Smooth muscle cell (in vitro differentiated cells): ENCODE measurements around the gene HOXA11. TPM values are rescaled to one million over a fixed set of nuclear protein-coding genes. Genes with fewer than 3 reads are reported as not detected.
A peak's percentile ranks its signal among the peaks of the same experiment; 100 is the strongest.

Source experiments
- DNase-seq: peaks from one replicate; lab custom pipeline; 2025; ENCODE audit not compliant: unreplicated experiment; lab: John Stamatoyannopoulos, UW
- H2AFZ ChIP-seq: fragments of 200-600 bp; sonication (generic); 2 replicates; pipeline ENCODE4 v1.6.0; 2016; ENCODE audit warnings: antibody characterized with exemption, low read depth, mild to moderate bottlenecking
- H3F3A ChIP-seq: fragments of 200-600 bp; sonication (generic); 2 replicates; pipeline ENCODE4 v1.6.0; 2017; ENCODE audit warnings: antibody characterized with exemption, low read depth
- H3K27ac ChIP-seq: fragments of 200-600 bp; sonication (generic); 2 replicates; pipeline ENCODE4 v1.5.1; 2016; ENCODE audit warnings: low read depth, mild to moderate bottlenecking
- H3K27me3 ChIP-seq: fragments of 200-600 bp; sonication (generic); 2 replicates; pipeline ENCODE4 v1.6.1; 2016; ENCODE audit warnings: low read depth, mild to moderate bottlenecking
- H3K36me3 ChIP-seq: fragments of 200-600 bp; sonication (generic); 2 replicates; pipeline ENCODE4 v1.5.1; 2016; ENCODE audit warnings: low read depth
- H3K4me1 ChIP-seq: fragments of 200-600 bp; sonication (generic); 2 replicates; pipeline ENCODE4 v1.5.1; 2016; ENCODE audit warnings: low read depth
- H3K4me2 ChIP-seq: fragments of 200-600 bp; sonication (generic); 2 replicates; pipeline ENCODE4 v1.6.0; 2016; ENCODE audit warnings: mild to moderate bottlenecking
- H3K4me3 ChIP-seq: fragments of 200-600 bp; sonication (generic); 2 replicates; pipeline ENCODE4 v1.5.1; 2016; ENCODE audit warnings: mild to moderate bottlenecking
- H3K79me2 ChIP-seq: fragments of 200-600 bp; sonication (generic); 2 replicates; pipeline ENCODE4 v1.6.0; 2016; ENCODE audit warnings: low read depth, mild to moderate bottlenecking
- H3K9ac ChIP-seq: fragments of 200-600 bp; sonication (generic); 2 replicates; pipeline ENCODE4 v1.6.0; 2016; ENCODE audit warnings: low read depth
- H3K9me3 ChIP-seq: fragments of 200-600 bp; sonication (generic); replicated peaks from 2 replicates; pipeline ENCODE4 v1.5.1; 2016; ENCODE audit warnings: low read depth
- H4K20me1 ChIP-seq: fragments of 200-600 bp; sonication (generic); 2 replicates; pipeline ENCODE4 v1.6.0; 2016; ENCODE audit warnings: low read depth
- WGBS: methylation state at CpG from one replicate; pipeline ENCODE4 v1.1.7; 2016; ENCODE audit warnings: low lambda C conversion rate; 5-methylcytosine and 5-hydroxymethylcytosine counted together
- microRNA counts: library from miRNA; unstranded; fragments of <30 nt; microRNA quantifications from one replicate; lab custom pipeline; 2016
- microRNA-seq: library from miRNA; unstranded; fragments of <30 nt; microRNA quantifications from one replicate; pipeline ENCODE4, GENCODE V29; 2016; ENCODE audit warnings: borderline number of aligned reads
- polyA plus RNA-seq: library from polyadenylated mRNA; unstranded; fragments of >200 nt; fragmentation: Nextera tagmentation; extraction: Ambion mirVana; gene quantifications from 2 replicates; pipeline ENCODE4 v1.2.1, GENCODE V29; 2016
- small RNA-seq: library from RNA; depleted of rRNA; stranded (forward); fragments of <200 nt; gene quantifications from one replicate; pipeline ENCODE3, GENCODE V24; 2014
- total RNA-seq: library from RNA; depleted of rRNA; stranded (reverse); fragments of >200 nt; gene quantifications from 2 replicates; pipeline ENCODE4 v1.2.3, GENCODE V29; 2014
- TF ChIP-seq, protein P1 (sequence below): fragments of 200-600 bp; sonication (generic); IDR thresholded peaks from 2 replicates; pipeline ENCODE4 v1.5.1; 2017; ENCODE audit warnings: borderline replicate concordance, mild to moderate bottlenecking, antibody characterized with exemption; ENCODE audit not compliant: insufficient read depth, poor library complexity, severe bottlenecking

HOXA11 gene
- total and polyA plus RNA-seq, 2 experiments from 2014 or later: 20.3 to 27.7 TPM

DNA sequence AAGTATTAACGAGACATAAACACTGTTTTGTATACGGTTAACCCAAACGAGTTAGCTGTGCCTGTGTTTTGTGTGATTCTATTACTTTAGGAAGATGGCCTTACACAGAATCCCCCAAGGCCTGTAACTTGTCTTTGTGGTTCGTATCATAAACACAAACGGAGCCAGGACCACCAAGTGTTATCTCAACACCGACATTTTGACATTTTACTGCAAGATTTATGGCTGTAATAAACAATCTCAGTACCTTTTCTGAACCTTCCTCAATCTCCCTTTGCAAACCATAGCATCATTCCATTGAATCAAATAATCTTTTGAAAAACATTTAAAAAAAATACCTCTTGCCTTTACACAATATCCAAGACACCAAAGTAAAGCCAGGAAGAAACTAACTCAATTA lies 52.1 kb downstream of the HOXA11 start:
- Histone ChIP-seq H3K36me3 (no peaks in the 10 kb centered on the region), H3F3A (no peaks in the 10 kb centered on the region), H3K4me2 (no peak overlapping the region), H4K20me1 (no peaks in the 10 kb centered on the region), H3K9me3 (no peaks in the 10 kb centered on the region), H3K4me3 (no peak overlapping the region), H3K27me3 (peaks cover 100% of the 10 kb centered on the region), H3K4me1 (peaks cover 7% of the 10 kb centered on the region), H2AFZ (no peak overlapping the region), H3K79me2 (no peaks in the 10 kb centered on the region), H3K27ac (no peak overlapping the region), H3K9ac (no peak overlapping the region)
- WGBS: 25% methylated on average over 6 of the region's 6 CpGs
- TF ChIP-seq, protein P1, sequence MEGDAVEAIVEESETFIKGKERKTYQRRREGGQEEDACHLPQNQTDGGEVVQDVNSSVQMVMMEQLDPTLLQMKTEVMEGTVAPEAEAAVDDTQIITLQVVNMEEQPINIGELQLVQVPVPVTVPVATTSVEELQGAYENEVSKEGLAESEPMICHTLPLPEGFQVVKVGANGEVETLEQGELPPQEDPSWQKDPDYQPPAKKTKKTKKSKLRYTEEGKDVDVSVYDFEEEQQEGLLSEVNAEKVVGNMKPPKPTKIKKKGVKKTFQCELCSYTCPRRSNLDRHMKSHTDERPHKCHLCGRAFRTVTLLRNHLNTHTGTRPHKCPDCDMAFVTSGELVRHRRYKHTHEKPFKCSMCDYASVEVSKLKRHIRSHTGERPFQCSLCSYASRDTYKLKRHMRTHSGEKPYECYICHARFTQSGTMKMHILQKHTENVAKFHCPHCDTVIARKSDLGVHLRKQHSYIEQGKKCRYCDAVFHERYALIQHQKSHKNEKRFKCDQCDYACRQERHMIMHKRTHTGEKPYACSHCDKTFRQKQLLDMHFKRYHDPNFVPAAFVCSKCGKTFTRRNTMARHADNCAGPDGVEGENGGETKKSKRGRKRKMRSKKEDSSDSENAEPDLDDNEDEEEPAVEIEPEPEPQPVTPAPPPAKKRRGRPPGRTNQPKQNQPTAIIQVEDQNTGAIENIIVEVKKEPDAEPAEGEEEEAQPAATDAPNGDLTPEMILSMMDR: no peak
- DNase-seq: no peak

DNA sequence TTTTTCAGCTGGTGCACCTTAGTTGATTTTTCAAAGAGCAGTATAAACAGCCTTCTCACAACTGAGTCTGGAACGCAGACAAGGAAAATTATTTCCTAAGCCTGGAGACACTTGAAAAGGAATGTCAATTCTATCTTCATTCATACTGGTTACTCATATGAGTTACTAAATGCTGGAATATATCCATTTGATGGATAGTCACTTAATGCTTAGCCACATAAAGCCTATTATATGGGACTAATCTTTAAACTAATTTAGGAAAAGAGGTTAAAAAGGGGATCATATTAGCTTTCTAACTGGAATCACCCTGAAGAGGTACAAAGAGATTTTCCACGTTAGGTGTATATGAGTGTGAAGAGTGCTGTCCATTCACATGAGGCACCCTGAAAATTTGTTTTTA lies 52.8 kb downstream of the HOXA11 start:
- H3K27me3 ChIP-seq: peaks cover 100% of the 10 kb centered on the region
- 46% methylated on average over 2 of the region's 2 CpGs for WGBS
- DNase-seq: no peak
- H3K79me2 ChIP-seq: no peaks in the 10 kb centered on the region
- H3F3A ChIP-seq: no peaks in the 10 kb centered on the region
- H2AFZ ChIP-seq: no peak overlapping the region
- H3K4me3 ChIP-seq: no peak overlapping the region
- no peaks in the 10 kb centered on the region for H4K20me1 ChIP-seq
- no peak overlapping the region for H3K4me2 ChIP-seq
- no peak overlapping the region for H3K27ac ChIP-seq
- H3K4me1 ChIP-seq: peaks cover 7% of the 10 kb centered on the region
- H3K9ac ChIP-seq: no peak overlapping the region
- H3K9me3 ChIP-seq: no peaks in the 10 kb centered on the region
- TF ChIP-seq, protein P1: no peak
- H3K36me3 ChIP-seq: no peaks in the 10 kb centered on the region

DNA sequence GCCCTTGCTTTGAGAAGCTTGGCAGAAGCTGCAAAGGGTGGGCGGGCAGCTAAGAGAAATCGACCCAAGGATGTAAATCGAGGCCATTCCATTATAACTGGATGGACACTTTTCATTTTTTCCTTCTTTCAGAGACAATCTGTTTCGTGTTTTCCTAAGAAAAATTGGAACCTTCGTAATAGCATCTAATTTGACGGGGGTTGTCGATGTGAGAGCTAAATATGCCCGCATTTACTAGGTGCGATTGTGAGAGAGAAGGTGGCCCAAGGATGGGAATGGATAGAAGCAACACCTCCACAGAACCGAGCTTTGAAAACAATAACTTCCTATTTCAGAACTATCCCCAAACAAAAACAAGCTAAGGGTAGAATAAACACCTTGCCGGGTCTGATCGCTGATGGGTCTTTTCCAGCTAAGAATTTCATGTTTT lies 53.6 kb downstream of the HOXA11 start:
- Histone ChIP-seq H3K4me2 (peak overlapping the region; percentile 88), H3K27ac (no peak overlapping the region), H4K20me1 (no peaks in the 10 kb centered on the region), H3F3A (no peaks in the 10 kb centered on the region), H2AFZ (peak overlapping the region; percentile 94), H3K79me2 (no peaks in the 10 kb centered on the region), H3K9me3 (no peaks in the 10 kb centered on the region), H3K36me3 (no peaks in the 10 kb centered on the region), H3K4me1 (peaks cover 7% of the 10 kb centered on the region), H3K4me3 (peak overlapping the region; percentile 60), H3K9ac (no peak overlapping the region), H3K27me3 (peaks cover 100% of the 10 kb centered on the region)
- no peak for DNase-seq
- WGBS: 19% methylated on average over 12 of the region's 12 CpGs
- TF ChIP-seq, protein P1: no peak

MicroRNA genes within 50 kb of the gene (microRNA counts, 767-probe panel; counts per million panel counts)
- 8,928 counts per million, percentile 68 among the panel's probes with 10 or more counts for microRNA hsa-miR-196b-5p (lab: Ali Mortazavi, UCI)

Small RNAs within 50 kb of the gene (microRNA-seq; reads per million reads assigned to microRNA genes)
- gene MIR196B: 18,111 reads per million, percentile 96 among the genes with 10 or more reads in this experiment

Small RNAs within 50 kb of the gene (small RNA-seq; reads per million reads assigned to genes)
- not detected for gene AC004080.5
- not detected for gene RF02140
- gene RF02141: not detected

Other genes with a start within 250 kb of the HOXA11 start
- gene HOXA1, start 89.2 kb downstream of the HOXA11 start, total RNA-seq: 0.40 TPM in 1 of 2 replicates, not detected in the other
- gene HOXA1, start 89.2 kb downstream of the HOXA11 start, polyA plus RNA-seq: not detected in 2 replicates
- not detected in 2 replicates for gene HOXA2, start 82.5 kb downstream of the HOXA11 start, total RNA-seq
- gene HOXA2, start 82.5 kb downstream of the HOXA11 start, polyA plus RNA-seq: not detected in 2 replicates
- gene HOXA4, start 54.5 kb downstream of the HOXA11 start, total RNA-seq: 1.4 TPM in 1 of 2 replicates, not detected in the other
- 0.22 TPM in 1 of 2 replicates, not detected in the other for gene HOXA4, start 54.5 kb downstream of the HOXA11 start, polyA plus RNA-seq
- 0.67 and 2.1 TPM in 2 replicates for gene HOXA5, start 41.6 kb downstream of the HOXA11 start, total RNA-seq
- gene HOXA5, start 41.6 kb downstream of the HOXA11 start, polyA plus RNA-seq: 0.11 and 0.98 TPM in 2 replicates
- 0.58 TPM in 1 of 2 replicates, not detected in the other for gene HOXA6, start 37.5 kb downstream of the HOXA11 start, total RNA-seq
- 0.56 TPM in 1 of 2 replicates, not detected in the other for gene HOXA6, start 37.5 kb downstream of the HOXA11 start, polyA plus RNA-seq
- 0.13 TPM in 1 of 2 replicates, not detected in the other for gene HOXA3, start 32.6 kb downstream of the HOXA11 start, total RNA-seq
- 0.31 and 0.83 TPM in 2 replicates for gene HOXA3, start 32.6 kb downstream of the HOXA11 start, polyA plus RNA-seq
- 0.72 TPM in 1 of 2 replicates, not detected in the other for gene HOXA7, start 28.6 kb downstream of the HOXA11 start, total RNA-seq
- gene HOXA7, start 28.6 kb downstream of the HOXA11 start, polyA plus RNA-seq: 1.2 and 1.6 TPM in 2 replicates
- gene HOXA9, start 19.7 kb downstream of the HOXA11 start, total RNA-seq: 22.9 and 35.8 TPM in 2 replicates
- 12.6 and 19.2 TPM in 2 replicates for gene HOXA9, start 19.7 kb downstream of the HOXA11 start, polyA plus RNA-seq
- gene HOXA10, start 10.9 kb downstream of the HOXA11 start, total RNA-seq: 35.7 and 53.6 TPM in 2 replicates
- 37.6 and 39.4 TPM in 2 replicates for gene HOXA10, start 10.9 kb downstream of the HOXA11 start, polyA plus RNA-seq
- gene HOXA13, start 14.9 kb upstream of the HOXA11 start, total RNA-seq: 14.2 and 21.6 TPM in 2 replicates
- 6.2 and 10.0 TPM in 2 replicates for gene HOXA13, start 14.9 kb upstream of the HOXA11 start, polyA plus RNA-seq
- gene EVX1, start 57.6 kb upstream of the HOXA11 start, total RNA-seq: 0.18 and 0.36 TPM in 2 replicates
- gene EVX1, start 57.6 kb upstream of the HOXA11 start, polyA plus RNA-seq: 2.0 and 2.6 TPM in 2 replicates